ELF-1 (cell line): ENCODE measurements around the gene GBE1.
"Not testable (repeated sequence)": the region's sequence is repeated elsewhere in the genome, so short reads cannot be mapped to it uniquely, and the experiment has no call there.

ENCODE experiments used
- DNase-seq: peaks from one replicate; pipeline ENCODE4 v3.0.0-alpha.2; 2016; ENCODE audit warnings: low read depth, low spot score

Gene GBE1

GRCh38 chr3:81760924-81761903, at the start of gene GBE1:
GBE1 (minus strand) TSS chr3:81761645; CDS start chr3:81761517, 128 bp downstream.
- peak; percentile 93 for DNase-seq

- DNase-seq = no peak
Measured at GRCh38 chr3:81808900-81809299, 47.5 kb upstream of the GBE1 start.

GRCh38 chr3:81799403-81799802, 38.0 kb upstream of the GBE1 start:
- DNase-seq = no peak

GRCh38 chr3:81793410-81793809, 32.0 kb upstream of the GBE1 start:
- no peak for DNase-seq

GRCh38 chr3:81790117-81790516, 28.7 kb upstream of the GBE1 start:
- DNase-seq = no peak

GRCh38 chr3:81789691-81790090, 28.2 kb upstream of the GBE1 start:
- no peak for DNase-seq

GRCh38 chr3:81788610-81789009, 27.2 kb upstream of the GBE1 start:
- DNase-seq = no peak

- no peak for DNase-seq
Measured at GRCh38 chr3:81788044-81788443, 26.6 kb upstream of the GBE1 start.

GRCh38 chr3:81782585-81782984, 21.1 kb upstream of the GBE1 start:
- no peak for DNase-seq

GRCh38 chr3:81778678-81779182, 17.3 kb upstream of the GBE1 start:
- DNase-seq = no peak

GRCh38 chr3:81776643-81777042, 15.2 kb upstream of the GBE1 start:
- DNase-seq = no peak

- no peak for DNase-seq
Measured at GRCh38 chr3:81770710-81771109, 9.3 kb upstream of the GBE1 start.

GRCh38 chr3:81769299-81769698, 7.9 kb upstream of the GBE1 start:
- DNase-seq = no peak

- not testable (repeated sequence) for DNase-seq
Measured at GRCh38 chr3:81767250-81767859, 5.9 kb upstream of the GBE1 start.

- DNase-seq = no peak
Measured at GRCh38 chr3:81765400-81765799, 4.0 kb upstream of the GBE1 start.

- DNase-seq = no peak
Measured at GRCh38 chr3:81764665-81765064, 3.2 kb upstream of the GBE1 start.

GRCh38 chr3:81764002-81764401, 2.6 kb upstream of the GBE1 start:
- no peak for DNase-seq

- no peak for DNase-seq
Measured at GRCh38 chr3:81763001-81763400, 1.6 kb upstream of the GBE1 start.

- no peak for DNase-seq
Measured at GRCh38 chr3:81761904-81762580, 597 bp upstream of the GBE1 start.

GRCh38 chr3:81760215-81760614, 1.2 kb downstream of the GBE1 start:
- DNase-seq = no peak

GRCh38 chr3:81758771-81759170, 2.7 kb downstream of the GBE1 start:
- DNase-seq = not testable (repeated sequence)

- DNase-seq = no peak
Measured at GRCh38 chr3:81758275-81758674, 3.2 kb downstream of the GBE1 start.
